Fibroblast of mammary gland (primary cell): ENCODE measurements around the gene TP53I11.

Experiments used
- DNase-seq: peaks from one replicate; pipeline ENCODE4 v3.0.0-alpha.2; 2010; ENCODE audit warnings: low read depth
- H3K4me3 ChIP-seq: 2 replicates; pipeline ENCODE4 v1.5.1; 2011; ENCODE audit warnings: low read depth, mild to moderate bottlenecking, low read length, moderate library complexity; ENCODE audit not compliant: control insufficient read depth
- CTCF ChIP-seq: conservative IDR thresholded peaks from 2 replicates; pipeline ENCODE4 v1.5.1; 2011; ENCODE audit warnings: low read depth, low read length, inconsistent platforms; ENCODE audit not compliant: control insufficient read depth, insufficient read depth

Gene TP53I11

GRCh38 chr11:44942029-44942955 is 8.4 kb downstream of the TP53I11 start:
- TF ChIP-seq CTCF, result no peak
- no peak for DNase-seq
- no peak overlapping the region for H3K4me3 ChIP-seq

- no peak overlapping the region for H3K4me3 ChIP-seq
- no peak for DNase-seq
- no peak for TF ChIP-seq CTCF
Observed at GRCh38 chr11:44941259-44942021, 9.2 kb downstream of the TP53I11 start.

GRCh38 chr11:44940835-44941234 is 9.8 kb downstream of the TP53I11 start:
- no peak for DNase-seq
- no peak for TF ChIP-seq CTCF
- H3K4me3 ChIP-seq, result no peak overlapping the region

GRCh38 chr11:44940404-44940803 is 10.3 kb downstream of the TP53I11 start:
- no peak for TF ChIP-seq CTCF
- DNase-seq, result no peak
- no peak overlapping the region for H3K4me3 ChIP-seq

- peak; percentile 38 for DNase-seq
- no peak overlapping the region for H3K4me3 ChIP-seq
- peak; percentile 44 for TF ChIP-seq CTCF
Observed at GRCh38 chr11:44939673-44940395, 10.8 kb downstream of the TP53I11 start.

GRCh38 chr11:44938066-44938691 is 12.5 kb downstream of the TP53I11 start:
- no peak for TF ChIP-seq CTCF
- H3K4me3 ChIP-seq, result no peak overlapping the region
- no peak for DNase-seq
